Measurements from ENCODE around the gene MINDY4.

GRCh38 chr7:30912021-30912730 is 141.0 kb downstream of the MINDY4 start:
- TF ChIP-seq CTCF (IDR thresholded peaks at IDR 0.05): no peak
- TF ChIP-seq POLR2A (IDR thresholded peaks at IDR 0.05): peak in 1 of 4 donors; percentile 7
- no peak for TF ChIP-seq POLR2AphosphoS5 (IDR thresholded peaks at IDR 0.05)
- no peak for TF ChIP-seq EP300 (IDR thresholded peaks at IDR 0.05)
